GM18868 (cell line): Measurements from ENCODE around the gene KLHL15.
"Not testable (repeated sequence)": the region's sequence is repeated elsewhere in the genome, so short reads cannot be mapped to it uniquely, and the experiment has no call there.

ENCODE experiments used
- ATAC-seq: cut with Tn5 transposase; IDR thresholded peaks from one replicate; pipeline ENCODE4 v1.9.1; 2021; ENCODE audit warnings: mild to moderate bottlenecking, moderate library complexity; ENCODE audit not compliant: unreplicated experiment

Gene KLHL15

GRCh38 chrX:24027086-24027485 is at the start of gene KLHL15:
TSS of gene KLHL15 (minus strand) at chrX:24027186. CDS start at chrX:24006693, 20,493 bp downstream.
- no peak for ATAC-seq

GRCh38 chrX:24069877-24070276 is 42.9 kb upstream of the KLHL15 start:
- no peak for ATAC-seq

- ATAC-seq, result no peak
These were observed 36.5 kb upstream of the KLHL15 start for GRCh38 chrX:24063488-24063887.

- peak; percentile 2 for ATAC-seq
These were observed 28.0 kb upstream of the KLHL15 start for GRCh38 chrX:24055043-24055356.

- ATAC-seq, result peak; percentile 91
These were observed 27.4 kb upstream of the KLHL15 start, which contains the start of gene EIF2S3 for GRCh38 chrX:24054182-24055042. TSS of gene EIF2S3 (plus strand) at chrX:24054956. CDS start at chrX:24054969, 13 bp downstream.

GRCh38 chrX:24050522-24051318 is 23.7 kb upstream of the KLHL15 start:
- not testable (repeated sequence) for ATAC-seq

GRCh38 chrX:24049643-24050042 is 22.7 kb upstream of the KLHL15 start:
- not testable (repeated sequence) for ATAC-seq

GRCh38 chrX:24046060-24046459 is 19.1 kb upstream of the KLHL15 start:
- not testable (repeated sequence) for ATAC-seq

GRCh38 chrX:24037729-24038128 is 10.7 kb upstream of the KLHL15 start:
- ATAC-seq, result no peak

- ATAC-seq, result no peak
These were observed 7.5 kb upstream of the KLHL15 start for GRCh38 chrX:24034485-24034884.

GRCh38 chrX:24030597-24030996 is 3.6 kb upstream of the KLHL15 start:
- ATAC-seq, result no peak

- ATAC-seq, result no peak
These were observed 999 bp upstream of the KLHL15 start for GRCh38 chrX:24027985-24028384.

- no peak for ATAC-seq
These were observed 554 bp downstream of the KLHL15 start for GRCh38 chrX:24026432-24026831.

- ATAC-seq, result peak; percentile 23
These were observed 1.1 kb downstream of the KLHL15 start for GRCh38 chrX:24025741-24026403.

- ATAC-seq, result peak; percentile 89
These were observed 1.9 kb downstream of the KLHL15 start for GRCh38 chrX:24024819-24025740.

- no peak for ATAC-seq
These were observed 2.9 kb downstream of the KLHL15 start for GRCh38 chrX:24023972-24024669.

- no peak for ATAC-seq
These were observed 3.4 kb downstream of the KLHL15 start for GRCh38 chrX:24023544-24023943.

GRCh38 chrX:24020306-24020876 is 6.6 kb downstream of the KLHL15 start:
- ATAC-seq, result no peak

- no peak for ATAC-seq
These were observed 7.5 kb downstream of the KLHL15 start for GRCh38 chrX:24019448-24019847.
